HG02759 (cell line): ENCODE data around the gene MAD2L1BP.

Experiments
- ATAC-seq: cut with Tn5 transposase; IDR thresholded peaks from one replicate; pipeline ENCODE4 v1.9.1; 2021; ENCODE audit warnings: mild to moderate bottlenecking, moderate library complexity; ENCODE audit not compliant: unreplicated experiment

Gene MAD2L1BP

GRCh38 chr6:43680308-43681200 is 44.9 kb downstream of the MAD2L1BP start:
- ATAC-seq: no peak

GRCh38 chr6:43681303-43681702 is 45.7 kb downstream of the MAD2L1BP start:
- ATAC-seq: no peak

GRCh38 chr6:43682724-43683429 is 47.2 kb downstream of the MAD2L1BP start:
- ATAC-seq: no peak

- ATAC-seq: peak; percentile 64
Measured at GRCh38 chr6:43683708-43684455, 48.2 kb downstream of the MAD2L1BP start.

- peak; percentile 3 for ATAC-seq
Measured at GRCh38 chr6:43687079-43687436, 51.4 kb downstream of the MAD2L1BP start.

GRCh38 chr6:43687437-43688347 is 52.1 kb downstream of the MAD2L1BP start, which contains the start of gene MRPS18A:
TSS of gene MRPS18A (minus strand) at chr6:43687791. CDS start at chr6:43687779, 12 bp downstream.
- ATAC-seq: peak; percentile 92

GRCh38 chr6:43689421-43689820 is 53.8 kb downstream of the MAD2L1BP start:
- ATAC-seq: no peak
